NCI-H748 treated with DMSO at 0.1 percent for 48 hours (cell line): ENCODE measurements around the gene ADH5.
"Not testable (repeated sequence)": the region's sequence is repeated elsewhere in the genome, so short reads cannot be mapped to it uniquely, and the experiment has no call there.

Source experiments
- DNase-seq: peaks from one replicate; lab custom pipeline; 2025; lab: John Stamatoyannopoulos, UW

ADH5 gene

DNA sequence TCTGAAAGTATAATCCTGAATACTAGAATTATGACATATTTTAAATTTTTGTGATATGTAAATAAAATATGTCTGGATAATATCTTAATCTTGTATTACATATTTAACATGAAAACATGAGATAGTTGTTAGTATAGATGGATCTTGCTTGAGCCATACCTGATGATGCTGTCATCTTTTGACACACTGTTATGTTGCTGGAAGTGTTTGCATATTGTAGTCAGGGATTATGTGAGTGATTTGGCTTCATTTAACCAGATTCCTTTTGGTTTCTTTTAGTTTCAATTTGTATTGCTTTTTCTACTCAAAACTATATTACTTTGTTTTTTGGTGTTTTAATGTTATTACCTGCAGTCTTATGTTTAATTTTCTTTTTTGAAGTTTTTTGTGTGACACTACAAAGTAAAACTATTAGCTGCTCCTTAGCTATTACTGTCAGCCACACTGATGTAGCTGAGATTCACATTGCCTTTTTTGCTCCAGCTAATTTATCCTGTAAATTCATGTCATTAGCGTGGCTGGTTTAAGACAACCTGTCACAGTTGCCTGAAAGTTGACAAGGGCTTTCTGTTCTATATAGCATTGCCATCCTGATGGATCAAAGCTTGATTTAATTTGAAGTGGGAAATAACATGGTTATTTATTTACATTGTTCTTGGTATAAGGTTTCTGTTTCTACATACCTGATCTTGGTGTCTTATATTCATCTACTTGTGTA lies 59.4 kb downstream of the ADH5 start:
- DNase-seq, result no peak

DNA sequence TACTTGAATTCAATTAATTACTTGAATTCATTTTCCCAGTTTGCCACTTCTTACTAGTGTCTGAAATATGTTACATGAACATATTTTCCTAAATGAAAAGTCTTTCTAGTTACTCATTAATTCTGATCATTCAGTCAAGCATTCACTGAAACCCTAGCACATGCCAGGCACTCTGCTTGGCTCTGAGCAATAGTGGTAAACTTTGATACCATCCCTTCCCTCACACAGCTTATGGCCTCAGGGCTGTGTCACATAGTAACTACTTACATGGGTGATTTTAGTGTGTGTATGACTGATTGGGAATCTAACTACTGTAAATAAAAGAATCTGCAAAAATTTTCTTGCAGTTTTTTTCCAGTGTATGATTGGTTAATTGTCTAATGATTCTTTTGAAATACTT lies 60.4 kb downstream of the ADH5 start:
- DNase-seq, result no peak

GRCh38 chr4:99027304-99027703 lies 61.3 kb downstream of the ADH5 start:
- DNase-seq, result no peak

GRCh38 chr4:99025506-99025905 lies 63.1 kb downstream of the ADH5 start:
- no peak for DNase-seq

- DNase-seq, result no peak
Observed at GRCh38 chr4:99024481-99025275, 63.9 kb downstream of the ADH5 start.

DNA sequence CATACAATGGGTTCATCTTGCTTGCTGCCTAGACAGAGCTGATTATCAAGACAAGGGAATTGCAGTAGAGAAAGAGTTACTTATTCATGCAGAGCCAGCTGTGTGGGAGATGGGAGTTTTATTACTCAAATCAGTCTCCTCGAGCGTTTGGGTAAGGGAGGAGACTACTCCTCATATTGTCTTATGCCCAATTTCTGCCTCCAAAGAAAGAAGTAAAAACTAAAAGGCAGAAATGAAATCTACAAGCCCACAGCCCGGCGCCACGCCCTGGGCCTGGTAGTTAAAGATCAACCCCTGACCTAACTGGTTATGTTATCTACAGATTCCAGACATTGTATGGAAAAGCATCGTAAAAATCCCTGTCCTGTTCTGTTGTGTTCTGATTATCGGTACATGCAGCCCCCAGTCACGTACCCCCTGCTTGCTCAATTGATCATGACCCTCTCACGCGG lies 64.8 kb downstream of the ADH5 start:
- DNase-seq, result not testable (repeated sequence)

GRCh38 chr4:99022566-99022965 lies 66.0 kb downstream of the ADH5 start:
- no peak for DNase-seq

DNA sequence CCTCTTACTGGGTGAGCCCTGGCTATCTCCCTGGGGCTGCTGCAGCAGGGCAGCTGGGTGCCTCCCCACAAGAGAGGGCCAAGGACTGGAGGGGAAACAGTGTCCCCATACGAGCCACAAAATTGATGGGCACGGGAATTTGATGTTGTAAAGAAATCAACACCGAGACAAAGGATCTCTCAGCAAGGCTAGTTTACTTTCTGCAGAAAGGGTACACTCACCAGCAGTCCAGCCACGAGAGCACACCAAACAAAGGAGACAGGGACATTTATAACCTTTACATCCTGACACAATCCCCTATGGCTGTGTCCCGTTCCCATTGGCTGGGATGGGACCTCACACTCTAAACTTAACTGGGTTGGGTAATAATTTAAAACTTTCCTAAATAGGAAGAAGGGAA lies 67.2 kb downstream of the ADH5 start:
- no peak for DNase-seq
